ENCODE measurements around the gene PDE7B.

Gene PDE7B

GRCh38 chr6:136125585-136125984, 274.1 kb downstream of the PDE7B start:
- Histone ChIP-seq H3K4me3 (IDR thresholded peaks at IDR 0.05; ENCODE audit: insufficient read depth, low read depth, low read length) (no peak overlapping the region), H3K36me3 (ENCODE audit: insufficient read depth) (no peaks in the 10 kb centered on the region), H3K4me1 (ENCODE audit: low read depth, poor library complexity, severe bottlenecking) (no peaks in the 10 kb centered on the region), H4K20me1 (ENCODE audit: insufficient read depth) (no peaks in the 10 kb centered on the region), H3K79me2 (ENCODE audit: insufficient read depth, low read depth) (no peaks in the 10 kb centered on the region), H3K4me2 (no peak overlapping the region), H3K27ac (no peak overlapping the region), H3K27me3 (ENCODE audit: insufficient read depth, low read depth) (no peaks in the 10 kb centered on the region), H2AFZ (ENCODE audit: low read depth) (no peak overlapping the region), H3K9ac (no peak overlapping the region)
- TF ChIP-seq CTCF (conservative IDR thresholded peaks at IDR 0.05; ENCODE audit: low read depth, low read length), result no peak

GRCh38 chr6:136127873-136128272, 276.4 kb downstream of the PDE7B start:
- H3K27ac ChIP-seq, result no peak overlapping the region
- H3K79me2 ChIP-seq (ENCODE audit: insufficient read depth, low read depth), result no peaks in the 10 kb centered on the region
- no peak for TF ChIP-seq CTCF (conservative IDR thresholded peaks at IDR 0.05; ENCODE audit: low read depth, low read length)
- H3K36me3 ChIP-seq (ENCODE audit: insufficient read depth), result no peaks in the 10 kb centered on the region
- H2AFZ ChIP-seq (ENCODE audit: low read depth), result no peak overlapping the region
- H3K4me2 ChIP-seq, result no peak overlapping the region
- H3K4me3 ChIP-seq (IDR thresholded peaks at IDR 0.05; ENCODE audit: insufficient read depth, low read depth, low read length), result no peak overlapping the region
- no peak overlapping the region for H3K9ac ChIP-seq
- no peaks in the 10 kb centered on the region for H3K27me3 ChIP-seq (ENCODE audit: insufficient read depth, low read depth)
- no peaks in the 10 kb centered on the region for H4K20me1 ChIP-seq (ENCODE audit: insufficient read depth)
- no peaks in the 10 kb centered on the region for H3K4me1 ChIP-seq (ENCODE audit: low read depth, poor library complexity, severe bottlenecking)

DNA sequence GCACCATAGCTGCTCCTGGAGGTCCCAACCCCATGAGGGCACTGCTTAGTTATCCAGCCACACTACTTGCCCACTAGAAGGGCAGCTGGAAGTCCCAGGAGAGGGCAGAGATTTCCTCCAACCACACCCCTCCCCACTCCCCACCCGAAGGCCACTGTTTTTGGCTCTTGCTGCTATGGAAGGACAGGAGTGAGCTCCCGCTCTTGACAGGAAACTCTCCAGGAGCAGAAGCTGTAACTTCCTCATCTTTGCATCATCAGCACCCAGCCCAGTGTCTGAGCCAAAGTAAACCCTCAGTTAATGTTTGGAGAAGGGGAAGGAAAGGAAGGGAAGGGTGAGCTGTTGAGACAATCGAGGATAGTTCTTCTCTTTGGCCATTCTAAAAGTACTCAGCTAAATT, 277.9 kb downstream of the PDE7B start:
- Histone ChIP-seq H3K27ac (no peak overlapping the region), H3K27me3 (ENCODE audit: insufficient read depth, low read depth) (no peaks in the 10 kb centered on the region), H4K20me1 (ENCODE audit: insufficient read depth) (no peaks in the 10 kb centered on the region), H3K36me3 (ENCODE audit: insufficient read depth) (no peaks in the 10 kb centered on the region), H3K4me1 (ENCODE audit: low read depth, poor library complexity, severe bottlenecking) (no peaks in the 10 kb centered on the region), H3K9ac (no peak overlapping the region), H3K4me3 (IDR thresholded peaks at IDR 0.05; ENCODE audit: insufficient read depth, low read depth, low read length) (no peak overlapping the region), H3K4me2 (no peak overlapping the region), H3K79me2 (ENCODE audit: insufficient read depth, low read depth) (no peaks in the 10 kb centered on the region), H2AFZ (ENCODE audit: low read depth) (no peak overlapping the region)
- no peak for TF ChIP-seq CTCF (conservative IDR thresholded peaks at IDR 0.05; ENCODE audit: low read depth, low read length)

DNA sequence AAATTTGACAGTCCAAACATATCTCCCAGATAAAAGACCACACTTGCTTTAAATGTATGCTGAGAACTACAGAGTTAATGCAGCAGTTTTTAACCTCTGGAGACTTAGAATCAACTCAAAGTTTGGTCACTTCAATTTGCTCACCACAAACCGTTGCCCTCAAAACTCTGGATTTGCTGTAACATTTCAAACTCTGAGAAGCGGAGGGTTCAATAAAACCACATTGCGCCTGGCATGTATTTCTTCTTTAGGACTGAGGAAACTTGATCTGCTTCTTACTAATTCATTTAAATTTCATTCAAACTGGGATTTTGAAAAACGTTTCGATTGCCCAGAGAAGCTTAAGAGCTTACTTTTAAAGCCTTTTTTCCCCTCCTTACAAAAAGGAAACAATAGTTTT, 282.8 kb downstream of the PDE7B start:
- H3K27me3 ChIP-seq (ENCODE audit: insufficient read depth, low read depth), result no peaks in the 10 kb centered on the region
- no peaks in the 10 kb centered on the region for H3K4me1 ChIP-seq (ENCODE audit: low read depth, poor library complexity, severe bottlenecking)
- no peaks in the 10 kb centered on the region for H3K36me3 ChIP-seq (ENCODE audit: insufficient read depth)
- TF ChIP-seq CTCF (conservative IDR thresholded peaks at IDR 0.05; ENCODE audit: low read depth, low read length), result no peak
- no peak overlapping the region for H3K4me3 ChIP-seq (IDR thresholded peaks at IDR 0.05; ENCODE audit: insufficient read depth, low read depth, low read length)
- H2AFZ ChIP-seq (ENCODE audit: low read depth), result no peak overlapping the region
- no peak overlapping the region for H3K9ac ChIP-seq
- H4K20me1 ChIP-seq (ENCODE audit: insufficient read depth), result no peaks in the 10 kb centered on the region
- H3K27ac ChIP-seq, result no peak overlapping the region
- H3K4me2 ChIP-seq, result no peak overlapping the region
- no peaks in the 10 kb centered on the region for H3K79me2 ChIP-seq (ENCODE audit: insufficient read depth, low read depth)

GRCh38 chr6:136134751-136135150, 283.2 kb downstream of the PDE7B start:
- Histone ChIP-seq H3K4me2 (no peak overlapping the region), H3K27me3 (ENCODE audit: insufficient read depth, low read depth) (no peaks in the 10 kb centered on the region), H3K27ac (no peak overlapping the region), H3K9ac (no peak overlapping the region), H4K20me1 (ENCODE audit: insufficient read depth) (no peaks in the 10 kb centered on the region), H3K4me1 (ENCODE audit: low read depth, poor library complexity, severe bottlenecking) (no peaks in the 10 kb centered on the region), H2AFZ (ENCODE audit: low read depth) (no peak overlapping the region), H3K36me3 (ENCODE audit: insufficient read depth) (no peaks in the 10 kb centered on the region), H3K79me2 (ENCODE audit: insufficient read depth, low read depth) (no peaks in the 10 kb centered on the region), H3K4me3 (IDR thresholded peaks at IDR 0.05; ENCODE audit: insufficient read depth, low read depth, low read length) (no peak overlapping the region)
- no peak for TF ChIP-seq CTCF (conservative IDR thresholded peaks at IDR 0.05; ENCODE audit: low read depth, low read length)
